Measurements from ENCODE around the gene EYA2.

- TF ChIP-seq CTCF (IDR thresholded peaks at IDR 0.05) (no peak), POLR2A (IDR thresholded peaks at IDR 0.05) (no peak)
Observed at GRCh38 chr20:47108994-47109393, 214.4 kb downstream of the EYA2 start.
